Skeletal muscle satellite cell (primary cell): ENCODE data around the gene SP110. TPM values are rescaled to one million over a fixed set of nuclear protein-coding genes. Genes with fewer than 3 reads are reported as not detected.
"Not testable (repeated sequence)": the region's sequence is repeated elsewhere in the genome, so short reads cannot be mapped to it uniquely, and the experiment has no call there.

Experiments used
- H3K27me3 ChIP-seq: 2 replicates; pipeline ENCODE4 v1.7.0; 2013; ENCODE audit warnings: low read length; ENCODE audit not compliant: control insufficient read depth, insufficient read depth
- H3K36me3 ChIP-seq: 2 replicates; pipeline ENCODE4 v1.7.0; 2013; ENCODE audit warnings: mild to moderate bottlenecking, control low read depth, low read length; ENCODE audit not compliant: insufficient read depth
- H3K4me1 ChIP-seq: 2 replicates; pipeline ENCODE4 v1.7.0; 2013; ENCODE audit warnings: low read length; ENCODE audit not compliant: control insufficient read depth, insufficient read depth
- H3K4me2 ChIP-seq: 2 replicates; pipeline ENCODE4 v1.7.0; 2013; ENCODE audit warnings: mild to moderate bottlenecking, low read length
- H3K4me3 ChIP-seq: 2 replicates; pipeline ENCODE4 v1.7.0; 2013; ENCODE audit warnings: low read length
- H3K9ac ChIP-seq: 2 replicates; pipeline ENCODE4 v1.7.0; 2013; ENCODE audit warnings: mild to moderate bottlenecking, low read depth, low read length, moderate library complexity
- H3K9me3 ChIP-seq: replicated peaks from 2 replicates; pipeline ENCODE4 v1.7.0; 2013; ENCODE audit warnings: mild to moderate bottlenecking, control low read depth, low read length
- total RNA-seq: library from RNA; depleted of rRNA; stranded (reverse); fragments of >200 nt; gene quantifications from 2 replicates; pipeline ENCODE4 v1.2.3, GENCODE V29; 2012; rRNA removed

The SP110 gene
- 8.6 and 10.7 TPM in 2 replicates for total RNA-seq

DNA sequence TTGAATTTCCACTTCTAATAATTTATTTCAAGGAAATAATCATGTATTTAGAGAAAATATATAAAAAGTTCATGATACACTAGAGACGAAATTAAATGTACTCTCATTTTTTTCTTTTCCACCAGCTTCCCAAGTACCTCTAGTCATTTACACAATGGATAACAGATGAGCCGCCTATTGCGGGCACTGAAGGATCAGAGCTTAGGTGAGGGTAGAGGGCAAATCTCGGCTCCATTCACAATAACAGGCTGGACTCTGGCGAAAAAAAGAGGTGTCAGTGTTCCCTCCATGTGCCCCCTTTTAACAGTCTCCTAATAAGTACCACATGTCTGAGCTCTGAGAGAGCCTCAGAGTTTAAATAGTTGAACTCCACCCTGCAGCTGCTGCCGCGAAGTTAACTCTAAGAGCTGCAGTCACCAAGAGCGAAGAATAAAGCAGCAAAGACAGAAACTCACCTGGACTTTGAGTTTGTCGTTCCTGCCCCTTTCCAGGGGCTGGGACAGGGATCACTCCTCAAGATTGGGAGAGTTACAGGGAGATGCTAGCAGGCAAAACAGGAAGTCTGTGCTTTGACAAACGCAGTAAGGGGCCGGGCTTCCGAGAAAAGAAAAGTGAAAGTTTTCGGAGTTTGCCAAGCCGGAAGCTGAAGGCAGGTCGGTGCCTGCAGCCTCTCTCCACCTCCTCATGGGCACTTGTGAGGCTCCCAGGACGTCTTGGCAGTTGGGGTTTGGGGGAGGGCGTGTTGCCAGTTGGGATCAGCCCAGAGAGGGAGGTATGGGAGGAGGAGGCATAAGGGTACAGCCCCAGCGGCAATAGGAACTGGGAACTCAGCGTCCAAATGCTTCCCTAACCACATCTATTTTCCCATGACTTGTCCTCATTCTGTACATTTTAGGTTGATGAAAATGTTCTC lies at the start of gene SP110:
TSS of gene SP110 (minus strand) at position 566 of the 913 bp plus-strand sequence. CDS start 3,057 bp downstream, outside the sequence.
- H3K4me3 ChIP-seq = peak within 1 kb of the TSS; percentile 88
- no peaks in the 10 kb centered on the region for H3K9me3 ChIP-seq
- peaks cover 12% of the 10 kb centered on the region for H3K36me3 ChIP-seq
- no peaks in the 10 kb centered on the region for H3K27me3 ChIP-seq
- peak within 1 kb of the TSS; percentile 81 for H3K4me2 ChIP-seq
- H3K9ac ChIP-seq = peak within 1 kb of the TSS; percentile 83
- H3K4me1 ChIP-seq = peaks cover 11% of the 10 kb centered on the region

DNA sequence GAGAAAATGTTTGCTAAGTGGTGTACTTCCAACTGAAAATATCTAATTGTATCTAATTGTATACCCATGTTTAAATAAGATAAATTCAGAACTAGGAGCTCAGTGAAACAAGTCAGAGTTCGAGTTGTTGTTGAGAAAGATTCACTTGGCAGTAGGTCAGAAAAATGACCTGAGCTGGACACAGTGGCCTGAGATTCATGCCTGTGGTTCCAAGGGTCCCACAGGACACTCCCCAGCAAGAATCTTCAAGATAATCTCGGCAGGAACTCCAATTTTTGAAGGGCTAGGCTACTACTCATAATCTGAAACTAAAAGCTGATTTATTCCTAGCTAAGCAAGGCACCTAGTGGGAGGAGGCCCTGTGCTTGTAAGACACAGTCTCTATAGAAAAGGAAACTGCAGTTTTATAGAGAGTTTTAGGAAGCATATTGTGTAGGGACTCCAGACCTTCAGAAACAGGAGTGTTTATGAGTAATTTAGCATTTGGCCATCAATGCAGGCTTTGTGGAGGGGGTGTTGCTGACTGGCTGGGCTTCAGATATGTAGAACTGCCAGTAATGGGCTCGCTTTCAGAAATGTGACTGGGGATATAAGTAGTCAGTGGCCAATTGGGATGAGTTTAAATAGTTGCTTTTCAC lies 48.9 kb upstream of the SP110 start:
- H3K9me3 ChIP-seq = no peaks in the 10 kb centered on the region
- no peaks in the 10 kb centered on the region for H3K36me3 ChIP-seq
- H3K27me3 ChIP-seq = peaks cover 2% of the 10 kb centered on the region
- H3K4me3 ChIP-seq = no peak overlapping the region
- H3K4me1 ChIP-seq = no peaks in the 10 kb centered on the region
- no peak overlapping the region for H3K4me2 ChIP-seq
- H3K9ac ChIP-seq = no peak overlapping the region

DNA sequence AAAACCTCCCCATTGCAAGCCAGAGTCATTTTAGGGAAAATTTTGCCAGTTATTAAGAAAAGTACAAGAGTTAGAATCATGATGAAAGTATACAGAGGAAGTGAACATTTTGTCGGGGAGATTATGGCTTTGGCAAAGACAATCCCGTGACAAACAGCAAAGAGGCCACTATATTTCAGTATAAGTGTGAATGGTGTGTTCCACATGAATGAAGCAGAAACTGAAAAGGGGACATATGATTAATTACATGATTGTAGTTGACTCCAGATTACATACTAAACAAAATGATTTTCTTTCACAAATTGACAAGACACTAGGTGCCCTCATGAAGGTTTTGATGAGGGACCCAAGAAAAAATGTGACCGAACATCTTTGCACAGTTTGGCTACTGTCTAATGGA lies 47.8 kb upstream of the SP110 start:
- H3K9me3 ChIP-seq = no peaks in the 10 kb centered on the region
- H3K27me3 ChIP-seq = peaks cover 2% of the 10 kb centered on the region
- no peaks in the 10 kb centered on the region for H3K36me3 ChIP-seq
- H3K4me2 ChIP-seq = no peak overlapping the region
- no peaks in the 10 kb centered on the region for H3K4me1 ChIP-seq
- no peak overlapping the region for H3K4me3 ChIP-seq
- H3K9ac ChIP-seq = no peak overlapping the region

DNA sequence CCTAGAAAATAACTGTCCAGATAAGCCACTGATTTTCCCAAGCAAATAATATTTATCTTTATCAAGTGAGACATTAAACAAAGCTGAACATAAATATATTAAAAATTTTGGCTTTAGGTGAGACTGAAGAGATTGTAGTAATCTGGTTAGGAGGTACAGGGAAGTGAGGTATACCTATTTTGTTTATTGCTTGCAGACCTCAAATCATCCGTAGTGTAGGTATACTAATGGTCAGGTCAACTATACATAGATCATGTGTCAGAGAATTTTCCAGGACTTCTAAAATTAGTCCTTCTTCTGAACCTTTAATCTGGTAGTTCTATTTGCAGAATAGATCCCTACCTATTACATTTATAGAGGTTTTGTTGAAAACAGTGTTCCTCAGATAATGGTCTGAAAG lies 47.3 kb upstream of the SP110 start:
- Histone ChIP-seq H3K36me3 (no peaks in the 10 kb centered on the region), H3K9me3 (no peaks in the 10 kb centered on the region), H3K4me1 (no peaks in the 10 kb centered on the region), H3K27me3 (peaks cover 2% of the 10 kb centered on the region), H3K9ac (no peak overlapping the region), H3K4me2 (no peak overlapping the region), H3K4me3 (no peak overlapping the region)

DNA sequence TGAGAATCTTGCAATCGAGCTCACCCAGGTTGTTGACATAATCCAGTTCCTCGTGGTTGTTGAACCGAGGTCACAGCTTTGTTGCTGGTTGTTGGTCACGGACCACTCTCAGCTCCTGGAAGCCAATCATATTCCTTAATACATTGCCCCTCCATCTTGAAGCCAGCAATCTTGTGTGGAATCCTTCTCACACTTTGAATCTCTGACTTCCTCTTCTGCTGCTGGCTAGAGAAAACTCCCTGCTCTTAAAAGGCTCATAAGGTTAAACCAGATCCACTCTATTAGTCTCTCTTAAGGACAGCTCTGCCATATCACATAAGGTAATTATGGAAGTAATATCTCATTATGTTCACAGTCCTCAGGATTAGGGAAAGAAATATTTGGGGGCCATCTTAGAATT lies 46.9 kb upstream of the SP110 start:
- no peaks in the 10 kb centered on the region for H3K36me3 ChIP-seq
- no peaks in the 10 kb centered on the region for H3K9me3 ChIP-seq
- H3K4me3 ChIP-seq = no peak overlapping the region

DNA sequence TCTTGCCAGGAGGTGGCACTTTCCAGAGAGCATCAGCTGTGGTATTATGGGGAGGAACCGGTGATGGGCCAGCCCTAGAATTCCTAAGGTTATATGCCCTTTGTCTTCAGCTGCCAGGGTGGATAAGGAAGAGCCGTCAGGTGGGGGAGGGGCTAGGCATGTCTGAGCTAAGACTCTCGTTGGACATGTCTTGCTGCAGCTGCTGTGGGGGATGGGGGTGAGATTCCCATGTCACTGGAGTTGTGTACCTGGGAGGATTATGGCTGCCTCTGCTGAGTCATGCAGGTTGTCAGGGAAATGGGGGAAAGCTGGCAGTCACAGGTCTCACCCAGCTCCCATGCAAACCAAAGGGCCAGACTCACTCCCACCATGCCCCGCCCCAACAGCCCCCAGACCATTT lies 45.2 kb upstream of the SP110 start:
- H3K9me3 ChIP-seq, H3K36me3 ChIP-seq, H3K4me2 ChIP-seq, H3K4me1 ChIP-seq, H3K9ac ChIP-seq, H3K4me3 ChIP-seq, H3K27me3 ChIP-seq: not testable (repeated sequence)

More for the DNA sequence above, 46.9 kb upstream of the SP110 start:
- Histone ChIP-seq H3K4me1 (no peaks in the 10 kb centered on the region), H3K4me2 (no peak overlapping the region), H3K9ac (no peak overlapping the region), H3K27me3 (peaks cover 2% of the 10 kb centered on the region)

DNA sequence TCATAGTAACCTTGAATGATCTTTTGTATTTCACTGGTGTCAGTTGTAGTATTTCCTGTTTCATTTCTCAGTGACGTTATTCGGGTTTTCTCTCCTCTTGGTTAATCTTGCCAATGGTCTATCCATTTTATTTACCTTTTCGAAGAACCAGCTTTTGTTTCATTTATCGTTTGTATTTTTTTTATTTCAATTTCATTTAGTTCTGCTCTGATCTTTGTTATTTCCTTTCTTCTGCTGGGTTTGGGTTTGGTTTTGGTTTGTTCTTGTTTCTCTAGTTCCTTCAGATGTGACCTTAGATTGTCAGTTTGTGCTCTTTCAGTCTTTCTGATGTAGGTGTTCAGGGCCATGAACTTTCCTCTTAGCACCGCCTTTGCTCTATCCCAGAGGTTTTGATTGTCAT lies 42.5 kb upstream of the SP110 start:
- no peak overlapping the region for H3K4me3 ChIP-seq
- no peaks in the 10 kb centered on the region for H3K36me3 ChIP-seq

DNA sequence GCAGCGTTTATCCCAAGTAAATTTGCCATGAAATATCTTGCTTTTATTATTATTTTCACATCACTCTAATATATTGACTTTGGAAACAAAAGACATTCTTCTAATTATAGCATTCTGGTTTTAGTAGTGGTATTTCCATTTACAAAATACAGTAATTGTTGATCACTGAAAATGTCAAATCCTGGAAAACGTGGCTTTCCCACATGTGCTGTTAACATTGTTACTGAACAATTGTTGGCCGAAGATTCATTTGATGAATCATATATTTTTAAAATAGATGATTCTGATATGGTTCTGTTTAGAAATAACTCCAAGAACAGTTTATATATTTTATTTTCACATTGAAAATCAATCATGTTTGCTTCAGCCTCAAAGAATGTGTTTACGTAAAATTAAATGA lies 38.7 kb upstream of the SP110 start:
- H3K27me3 ChIP-seq = peaks cover 3% of the 10 kb centered on the region
- no peaks in the 10 kb centered on the region for H3K36me3 ChIP-seq
- H3K9ac ChIP-seq = no peak overlapping the region
- H3K4me1 ChIP-seq = no peaks in the 10 kb centered on the region
- H3K9me3 ChIP-seq = no peaks in the 10 kb centered on the region
- no peak overlapping the region for H3K4me2 ChIP-seq
- no peak overlapping the region for H3K4me3 ChIP-seq

More for the DNA sequence above, 42.5 kb upstream of the SP110 start:
- H3K4me2 ChIP-seq = no peak overlapping the region
- H3K4me1 ChIP-seq = no peaks in the 10 kb centered on the region
- no peaks in the 10 kb centered on the region for H3K9me3 ChIP-seq
- no peak overlapping the region for H3K9ac ChIP-seq
- H3K27me3 ChIP-seq = no peaks in the 10 kb centered on the region

DNA sequence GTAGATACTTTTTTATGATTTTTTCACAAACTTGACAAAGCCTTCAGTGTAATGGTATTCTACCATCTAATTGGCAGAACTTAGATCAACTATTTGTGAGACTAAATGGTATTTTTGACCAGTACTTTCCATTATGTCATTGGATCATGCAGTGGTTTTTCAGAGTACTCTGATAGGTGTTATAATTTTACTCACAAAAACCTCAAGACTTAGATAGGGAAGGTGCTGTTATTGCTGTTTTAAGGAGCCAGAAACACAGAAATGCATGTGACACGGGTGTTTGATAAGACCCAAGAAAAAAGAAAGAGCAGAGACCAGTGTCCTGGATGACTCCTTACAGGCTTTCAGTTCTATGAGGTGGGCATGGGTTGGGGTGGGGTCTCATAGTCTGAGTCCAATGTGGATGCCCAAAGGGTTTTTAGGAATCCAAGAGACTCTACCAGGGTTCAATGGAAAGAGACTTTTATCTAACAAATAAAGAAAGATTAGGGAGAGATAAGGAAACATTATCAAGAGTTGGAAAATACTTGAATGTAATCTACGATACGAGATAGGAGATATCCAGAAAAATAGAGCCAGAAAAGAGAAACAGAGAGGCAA lies 37.0 kb upstream of the SP110 start:
- H3K4me1 ChIP-seq = no peaks in the 10 kb centered on the region
- no peaks in the 10 kb centered on the region for H3K36me3 ChIP-seq
- H3K9ac ChIP-seq = no peak overlapping the region
- no peak overlapping the region for H3K4me2 ChIP-seq
- H3K27me3 ChIP-seq = peaks cover 14% of the 10 kb centered on the region
- no peak overlapping the region for H3K4me3 ChIP-seq
- no peaks in the 10 kb centered on the region for H3K9me3 ChIP-seq

DNA sequence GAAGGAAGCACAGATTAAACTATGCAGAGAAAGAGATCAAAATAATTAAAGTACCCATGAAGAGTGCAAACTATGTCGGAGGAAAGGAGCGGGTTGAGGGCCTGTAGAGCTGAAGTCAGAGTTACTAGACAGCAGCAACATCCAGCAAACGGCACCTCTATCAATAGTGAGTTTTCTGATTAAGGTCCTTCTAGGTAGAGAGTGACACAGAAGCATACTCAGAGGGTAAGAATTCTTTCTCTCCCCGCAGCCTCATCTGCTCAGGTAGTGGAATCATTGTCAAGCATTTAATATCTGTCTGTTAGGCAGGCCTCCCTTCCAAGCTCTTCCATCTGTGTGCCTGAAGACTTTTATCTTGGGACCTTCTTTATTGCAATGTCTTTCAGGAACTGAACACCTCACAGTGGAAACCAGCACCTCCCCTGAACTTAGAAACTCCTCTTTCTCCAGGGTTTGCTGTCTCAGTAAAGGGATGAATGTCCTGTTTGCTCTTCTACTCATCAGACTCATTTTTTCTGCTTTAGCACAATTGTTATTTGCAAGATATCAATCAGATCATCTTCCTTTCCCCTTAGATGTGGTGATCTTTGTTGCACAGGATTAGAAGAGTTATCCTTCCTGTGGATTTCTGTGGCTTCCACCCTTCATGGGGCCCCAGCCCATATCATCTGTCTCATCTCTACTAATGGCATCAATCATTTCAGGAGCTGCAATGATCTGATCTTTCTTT lies 34.5 kb upstream of the SP110 start:
- Histone ChIP-seq H3K27me3 (peaks cover 19% of the 10 kb centered on the region), H3K4me2 (no peak overlapping the region), H3K36me3 (no peaks in the 10 kb centered on the region), H3K4me1 (no peaks in the 10 kb centered on the region), H3K4me3 (no peak overlapping the region), H3K9ac (no peak overlapping the region), H3K9me3 (no peaks in the 10 kb centered on the region)

DNA sequence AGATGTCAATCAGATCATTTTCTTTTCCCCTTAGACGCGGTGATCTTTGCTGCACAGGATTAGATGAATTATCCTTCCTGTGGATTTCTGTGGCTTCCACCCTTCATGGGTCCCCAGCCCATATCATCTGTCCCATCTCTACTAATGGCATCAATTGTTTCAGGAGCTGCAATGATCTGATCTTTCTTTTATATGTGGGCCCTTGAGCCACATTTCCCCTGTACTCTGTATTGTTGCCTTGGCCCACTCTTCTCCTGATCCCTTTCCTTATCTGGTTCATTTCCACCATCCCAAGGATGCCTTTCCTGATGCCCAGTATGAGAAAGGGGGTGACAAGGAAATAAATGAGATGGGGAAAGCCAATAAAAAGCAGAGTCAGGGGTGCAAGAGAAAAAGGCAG lies 30.4 kb upstream of the SP110 start:
- no peak overlapping the region for H3K9ac ChIP-seq
- no peaks in the 10 kb centered on the region for H3K36me3 ChIP-seq
- H3K4me2 ChIP-seq = no peak overlapping the region
- H3K4me3 ChIP-seq = no peak overlapping the region
- peaks cover 40% of the 10 kb centered on the region for H3K27me3 ChIP-seq
- no peaks in the 10 kb centered on the region for H3K9me3 ChIP-seq
- no peaks in the 10 kb centered on the region for H3K4me1 ChIP-seq
